Activated CD4-positive, CD25-positive, alpha-beta regulatory T cell treated with anti-CD3 and anti-CD28 coated beads, Interleukin-2, amount 50 U/mL, for 24 hours (primary cell): ENCODE results near the gene MAD2L2.

ENCODE experiments used
- ATAC-seq, 2 donors: fragments of 150-1000 bp; cut with Tn5 transposase; one replicate each; pipeline ENCODE4 v1.10.0; 2021; ENCODE audit warnings: mild to moderate bottlenecking in 1 of 2, moderate library complexity in 1 of 2

Gene MAD2L2

DNA sequence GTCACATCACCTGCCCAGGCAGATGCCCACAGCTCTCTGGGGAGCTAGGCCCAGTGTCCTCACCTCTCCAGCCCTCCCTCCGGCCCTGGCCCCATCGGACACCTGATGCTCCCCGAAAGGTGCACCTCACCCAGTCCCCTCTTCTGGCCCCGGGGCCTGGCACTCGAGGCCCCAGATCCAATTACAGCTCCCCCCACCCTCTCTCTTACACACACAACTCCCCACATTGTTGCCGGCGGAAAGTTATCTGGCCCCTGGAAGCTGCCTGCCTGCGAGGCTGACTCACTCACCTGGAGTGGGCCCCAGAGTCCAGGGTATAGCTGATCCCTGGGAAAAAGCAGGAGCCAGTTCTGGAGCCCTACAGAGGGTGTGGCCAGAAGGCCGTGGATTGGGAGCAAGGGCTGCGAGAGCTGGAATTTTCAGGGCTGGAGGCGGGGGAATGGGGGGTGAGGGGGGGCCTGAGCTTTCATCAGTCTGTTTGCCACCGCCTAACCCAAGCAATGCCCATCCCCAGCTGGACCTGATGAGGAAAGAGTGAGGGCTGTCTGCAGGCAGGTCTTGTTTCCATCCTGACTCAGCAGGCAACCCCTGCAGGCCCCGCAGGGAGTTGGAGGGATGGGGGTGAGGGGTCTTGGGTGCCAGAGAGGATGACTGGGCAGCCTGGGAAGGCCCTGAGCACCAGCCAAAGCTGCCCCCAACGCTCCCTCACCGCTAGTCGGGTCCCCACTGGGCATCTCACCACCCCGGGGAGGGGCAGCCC is 27.7 kb downstream of the MAD2L2 start:
- ATAC-seq: no peak

DNA sequence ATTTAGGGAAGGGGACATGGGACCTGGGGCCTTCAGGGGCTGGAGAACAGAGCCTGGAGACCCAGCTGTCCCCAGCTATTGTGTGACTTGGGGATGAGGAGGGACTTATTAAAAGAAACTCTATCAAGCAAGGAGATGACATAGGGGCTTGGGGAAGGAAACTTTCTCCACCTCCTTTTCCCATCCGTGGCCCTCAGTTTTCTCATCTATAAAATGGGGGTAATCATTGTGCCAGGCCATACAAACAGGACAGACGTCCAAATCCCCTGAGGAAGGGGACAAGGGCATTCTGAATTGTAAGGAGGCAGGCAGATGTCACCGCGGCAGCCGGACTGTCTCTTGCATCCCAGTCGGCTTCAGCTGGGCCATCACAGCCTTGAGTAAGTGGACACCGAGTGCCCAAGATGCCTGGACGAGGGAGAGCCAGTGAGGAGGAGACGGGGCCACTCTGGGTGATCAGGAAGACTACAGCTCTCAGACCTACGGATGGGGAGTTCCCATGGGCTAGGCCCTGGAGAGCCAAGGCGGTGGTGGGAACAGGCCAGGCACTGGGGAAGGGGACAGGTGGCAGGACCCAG is 28.7 kb downstream of the MAD2L2 start:
- ATAC-seq: no peak

DNA sequence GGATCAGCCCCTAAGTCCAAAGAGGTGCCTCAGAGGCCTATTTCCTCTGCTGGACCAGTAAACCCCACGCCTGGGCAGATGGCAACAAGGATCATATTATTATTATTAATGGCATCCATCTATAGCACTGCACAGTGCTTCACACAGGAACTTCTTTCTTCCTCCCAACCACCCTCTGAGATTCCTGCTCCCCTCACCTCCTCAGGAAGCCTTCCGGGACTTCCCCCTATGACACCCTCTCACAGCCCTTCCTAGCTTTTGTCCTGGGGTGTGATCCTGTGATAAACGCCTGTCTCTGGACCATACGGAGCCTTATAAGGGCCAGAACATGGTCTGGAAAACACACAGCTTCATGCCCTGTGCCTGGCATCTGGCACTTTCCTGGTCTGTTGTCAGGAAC is 29.9 kb downstream of the MAD2L2 start:
- ATAC-seq: no peak

DNA sequence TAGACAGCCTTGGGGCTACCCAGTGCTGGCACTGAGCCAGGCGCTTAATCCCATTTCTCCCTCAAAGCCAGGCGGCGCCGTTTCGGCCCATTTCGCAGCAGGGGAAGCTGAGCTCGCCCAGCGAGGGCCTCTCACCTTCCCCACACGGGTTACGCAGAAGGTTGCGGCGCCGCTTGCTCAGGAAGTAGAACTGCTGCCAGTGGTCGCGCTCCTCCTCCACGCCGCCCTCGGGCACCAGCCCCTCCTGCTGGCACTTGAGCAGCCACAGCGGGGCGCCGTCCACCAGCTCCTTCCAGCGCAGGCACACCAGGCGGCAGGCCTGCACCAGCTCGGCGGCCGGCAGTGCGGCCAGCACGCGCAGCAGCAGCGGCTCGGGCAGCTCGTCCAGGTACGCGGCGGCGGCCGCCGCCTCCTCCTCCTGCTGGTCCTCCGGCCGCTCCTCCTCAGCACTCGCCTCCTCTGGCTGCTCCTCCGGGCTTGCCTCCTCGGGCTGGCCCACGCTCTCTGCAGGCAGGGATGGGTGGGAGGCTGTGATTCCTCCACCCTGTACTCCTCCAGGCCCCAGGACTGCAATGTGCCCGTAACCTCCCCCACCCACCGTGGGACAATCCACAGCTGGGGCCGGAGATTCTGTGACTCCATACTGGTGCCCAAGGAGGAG is 30.5 kb downstream of the MAD2L2 start:
- peak; percentile 66 to 67 for ATAC-seq

DNA sequence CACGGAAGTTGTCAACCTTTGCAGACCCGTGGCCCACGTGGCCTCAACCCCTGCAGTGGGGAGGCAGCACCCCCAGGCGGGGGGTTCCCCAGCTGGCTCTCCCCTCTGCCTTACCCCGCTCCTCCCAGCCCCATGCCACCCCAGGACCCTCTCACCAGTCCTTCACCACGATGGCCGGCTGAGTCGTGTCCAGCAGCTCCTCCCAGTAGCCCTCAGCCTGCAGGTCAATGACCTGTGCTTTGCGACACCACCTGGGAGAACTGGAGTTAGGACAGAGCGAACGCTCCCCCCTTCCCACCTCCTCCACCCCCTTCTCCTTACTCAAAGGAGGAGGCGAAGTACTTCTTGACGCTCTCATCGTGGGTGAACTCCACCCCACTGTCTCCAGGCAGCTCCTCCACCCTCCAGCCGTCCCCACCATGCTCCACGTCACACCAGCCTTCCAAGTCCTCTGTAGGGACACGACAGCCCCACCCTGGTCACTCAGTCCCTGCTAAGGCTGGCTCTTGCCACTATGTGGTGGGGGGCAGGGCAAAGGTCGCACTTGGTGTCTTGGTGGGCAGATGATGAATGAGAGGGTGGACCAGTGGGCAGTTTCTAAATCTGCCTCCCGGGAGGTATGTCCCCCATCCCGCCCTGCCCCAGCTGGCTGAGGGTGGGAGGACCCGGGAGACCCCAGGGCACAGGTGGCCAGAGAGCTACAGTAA is 31.2 kb downstream of the MAD2L2 start:
- ATAC-seq: no peak

DNA sequence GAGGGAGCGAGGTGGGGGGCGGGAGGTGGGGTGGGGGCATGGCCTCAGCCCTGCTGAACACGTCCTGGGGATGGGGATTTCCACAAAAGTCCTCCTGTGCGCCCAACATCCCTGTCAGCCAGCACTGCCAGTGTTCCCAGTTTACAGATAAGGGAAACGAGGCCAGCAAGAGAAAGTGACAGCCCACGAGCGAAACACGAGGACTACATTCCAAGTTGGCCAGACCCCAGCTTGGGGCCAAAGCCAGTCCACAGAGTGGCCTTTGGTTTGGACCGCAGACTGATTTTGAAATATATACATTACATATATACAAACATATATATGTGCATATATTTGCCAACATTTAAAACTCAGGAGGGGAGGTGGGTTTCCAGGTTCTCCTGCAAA is 31.7 kb downstream of the MAD2L2 start:
- no peak for ATAC-seq

DNA sequence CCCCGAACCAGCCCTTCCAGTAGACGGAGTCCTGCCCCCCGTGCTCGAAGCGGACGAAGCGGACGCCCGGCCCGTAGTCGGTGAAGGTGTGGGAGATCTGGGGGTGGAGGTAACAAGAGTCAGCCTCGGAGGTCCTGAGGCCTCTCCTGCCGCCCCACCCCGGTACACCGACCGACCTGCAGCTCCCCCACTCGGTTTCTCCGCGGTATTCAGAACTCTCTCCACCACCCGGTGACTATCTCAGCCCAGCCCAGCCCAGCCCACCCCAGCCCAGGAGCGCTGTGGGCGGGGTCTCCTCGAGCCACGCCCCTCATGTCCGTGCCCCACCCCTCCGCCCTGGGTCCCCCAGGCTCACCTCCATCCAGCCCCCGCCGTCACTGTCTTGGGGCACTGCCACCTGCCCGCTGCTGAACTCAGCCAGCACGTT is 32.2 kb downstream of the MAD2L2 start:
- ATAC-seq: peak; percentile 33 to 35

DNA sequence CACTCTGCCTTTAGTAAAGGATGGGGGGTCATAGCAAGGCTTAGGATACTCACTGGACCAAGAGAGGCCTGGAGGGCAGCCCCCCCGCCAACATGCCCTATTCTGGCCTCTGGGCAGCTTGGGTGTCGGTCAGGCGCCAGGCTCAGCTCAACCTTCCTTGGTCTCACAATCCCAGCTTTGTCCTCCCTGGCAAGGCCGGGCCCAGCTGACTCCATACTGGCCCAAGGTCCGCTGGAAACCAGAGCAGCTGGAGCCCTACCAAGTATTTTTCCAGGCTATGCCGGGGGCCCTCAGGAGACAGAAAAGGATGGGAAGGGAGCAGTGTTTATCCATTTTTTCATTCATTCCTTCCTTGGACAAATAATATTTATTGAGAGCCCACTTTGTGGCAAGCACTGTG is 32.9 kb downstream of the MAD2L2 start:
- ATAC-seq: no peak

DNA sequence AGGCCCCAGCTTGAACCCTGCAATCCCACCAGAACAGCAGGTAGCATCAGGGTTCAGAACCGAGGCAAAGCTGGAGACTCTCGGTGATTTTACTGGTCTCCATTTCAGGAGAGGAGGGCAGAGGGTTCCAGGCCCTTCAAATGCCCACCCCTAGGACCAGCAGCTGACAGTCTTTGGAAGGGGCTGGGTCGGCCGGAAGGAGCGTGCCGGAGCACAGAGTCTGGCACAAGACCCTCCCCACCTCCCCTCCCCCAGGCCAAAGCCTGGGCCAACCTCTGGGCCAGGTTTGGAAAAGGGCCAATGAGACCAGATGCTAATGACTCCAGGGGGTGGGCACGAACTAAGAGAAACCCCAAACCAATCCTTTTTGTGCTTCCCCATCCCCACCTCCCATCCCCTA is 33.6 kb downstream of the MAD2L2 start:
- no peak for ATAC-seq

DNA sequence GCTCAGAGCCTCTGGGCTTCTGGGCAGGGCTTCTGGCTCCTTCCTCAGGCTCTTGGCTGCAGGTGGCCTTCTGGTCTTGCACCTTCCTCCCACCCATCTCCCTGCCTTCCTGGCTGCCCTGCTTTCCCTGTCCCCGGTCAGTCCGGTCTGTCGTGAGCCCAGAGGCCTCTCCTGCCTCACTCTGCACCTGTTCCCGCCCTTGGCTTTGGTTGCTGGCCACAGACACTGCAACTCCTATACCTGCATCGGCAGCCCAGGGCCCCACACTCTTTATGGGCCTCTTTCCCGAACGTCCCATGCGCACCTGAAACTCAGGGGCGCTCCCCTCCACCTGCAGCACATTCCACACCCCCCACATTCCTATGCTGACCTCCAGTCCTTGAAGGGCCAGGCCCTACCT is 34.6 kb downstream of the MAD2L2 start:
- no peak for ATAC-seq

DNA sequence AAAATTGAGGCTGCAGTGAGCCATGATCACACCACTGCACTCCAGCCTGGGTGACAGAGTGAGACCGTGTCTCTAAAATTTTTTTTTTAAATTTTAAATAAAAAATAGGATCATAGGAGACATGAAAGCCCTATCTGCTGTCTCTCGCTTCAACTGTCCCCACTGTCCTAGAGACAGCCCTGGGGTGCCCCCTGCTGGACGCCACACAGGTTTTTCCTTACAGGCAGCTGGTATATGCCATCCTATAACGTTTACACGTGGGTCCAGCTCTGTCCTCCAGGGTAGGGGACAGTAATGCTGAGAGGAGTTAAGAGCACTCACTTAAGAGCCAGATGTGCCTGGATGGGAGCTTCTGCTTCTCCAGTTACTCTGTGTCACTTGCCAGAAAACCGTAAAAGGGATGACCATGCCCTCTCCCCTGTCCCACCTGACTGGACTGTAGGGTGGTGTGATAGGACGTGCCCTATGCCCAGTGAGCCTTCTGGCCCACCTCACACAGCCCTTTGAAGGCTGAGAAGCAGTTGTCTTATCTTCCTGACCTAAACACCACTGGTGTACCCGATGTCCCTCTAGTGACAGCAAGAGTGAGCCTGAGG is 35.2 kb downstream of the MAD2L2 start:
- peak; percentile 53 to 58 for ATAC-seq

DNA sequence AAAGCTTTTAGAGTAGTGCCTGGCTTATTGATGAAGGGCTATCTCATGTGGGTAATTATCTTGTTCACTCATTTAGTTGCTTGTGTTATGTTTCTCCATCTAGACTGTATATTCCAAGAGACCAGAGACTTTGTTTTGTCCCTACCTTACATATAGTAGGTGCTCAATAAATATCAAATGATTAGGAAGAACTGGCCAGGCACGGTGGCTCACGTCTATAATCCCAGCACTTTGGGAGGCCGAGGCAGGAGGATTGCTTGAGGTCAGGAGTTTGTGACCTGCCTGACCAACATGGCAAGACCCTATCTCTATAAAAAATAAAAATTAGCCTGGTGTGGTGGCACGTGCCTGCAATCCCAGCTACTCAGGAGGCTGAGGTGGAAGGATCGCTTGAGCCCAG is 35.7 kb downstream of the MAD2L2 start:
- ATAC-seq: no peak

DNA sequence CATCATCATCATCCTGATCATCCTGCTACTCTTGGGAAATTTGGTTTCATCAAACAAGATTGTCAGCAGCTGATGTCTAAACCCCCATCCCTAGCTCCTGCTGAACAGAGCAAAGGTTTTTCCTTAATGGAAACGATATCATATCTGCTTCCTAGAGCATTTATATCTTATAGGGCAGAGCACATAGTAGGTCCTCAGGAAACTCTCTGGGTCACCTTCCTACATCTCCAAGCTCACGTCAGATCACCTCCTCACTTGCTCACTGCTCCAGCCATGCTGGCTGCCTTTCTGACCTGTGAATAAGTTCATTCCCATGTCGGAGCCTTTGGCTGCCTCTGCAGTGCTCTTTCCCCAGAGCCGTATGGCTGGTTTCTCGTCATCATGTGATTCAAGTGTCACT is 37.2 kb downstream of the MAD2L2 start:
- ATAC-seq: no peak

DNA sequence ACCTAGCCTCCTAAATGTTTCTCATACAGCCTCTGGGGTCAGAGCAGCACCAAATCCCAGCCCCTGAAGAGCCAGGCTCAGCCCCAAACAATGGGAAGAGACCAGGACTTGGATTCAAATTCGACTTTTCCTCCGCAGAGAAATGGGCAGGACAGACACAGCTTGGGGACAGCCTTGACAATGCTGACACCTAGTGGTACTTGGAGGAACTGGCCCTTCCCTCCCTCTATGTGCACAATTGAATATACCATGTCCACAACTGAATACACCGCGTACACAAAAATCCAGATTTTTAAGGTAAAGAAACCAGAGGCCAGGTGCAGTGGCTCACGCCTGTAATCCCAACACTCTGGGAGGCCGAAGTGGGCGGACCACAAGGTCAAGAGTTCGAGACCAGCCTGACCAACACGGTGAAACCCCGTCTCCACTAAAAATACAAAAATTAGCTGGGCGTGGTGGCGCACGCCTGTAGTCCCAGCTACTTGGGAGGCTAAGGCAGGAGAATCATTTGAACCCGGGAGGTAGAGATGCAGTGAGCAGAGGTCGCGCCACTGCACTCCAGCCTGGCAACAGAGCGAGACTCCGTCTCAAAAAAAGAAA is 38.4 kb downstream of the MAD2L2 start:
- peak; percentile 65 to 74 for ATAC-seq

DNA sequence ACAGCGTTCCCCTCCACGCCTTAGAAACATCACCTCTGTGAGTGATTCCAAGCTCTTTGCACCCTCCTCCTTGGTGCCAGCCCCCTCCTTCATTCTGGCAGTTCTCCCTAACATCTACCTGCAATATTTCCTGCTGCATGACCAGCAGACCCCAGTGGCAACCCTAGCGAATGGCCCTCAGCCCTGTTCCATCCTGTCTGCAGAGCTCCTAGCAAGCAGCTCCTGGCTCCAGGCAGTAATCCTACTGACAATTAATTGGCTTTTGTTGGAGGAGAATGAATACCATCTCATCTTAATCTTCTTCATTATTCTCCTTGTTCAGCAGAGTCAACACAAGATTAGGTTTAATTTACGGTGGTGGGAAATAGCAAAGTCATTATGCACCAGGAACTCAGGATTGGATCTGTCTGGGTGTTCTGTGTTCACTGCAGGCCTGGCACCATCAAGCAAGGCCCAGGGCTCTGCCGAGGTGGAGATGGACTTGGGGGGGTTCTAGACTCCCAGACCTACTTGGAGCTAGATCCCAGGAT is 39.1 kb downstream of the MAD2L2 start:
- ATAC-seq: no peak

DNA sequence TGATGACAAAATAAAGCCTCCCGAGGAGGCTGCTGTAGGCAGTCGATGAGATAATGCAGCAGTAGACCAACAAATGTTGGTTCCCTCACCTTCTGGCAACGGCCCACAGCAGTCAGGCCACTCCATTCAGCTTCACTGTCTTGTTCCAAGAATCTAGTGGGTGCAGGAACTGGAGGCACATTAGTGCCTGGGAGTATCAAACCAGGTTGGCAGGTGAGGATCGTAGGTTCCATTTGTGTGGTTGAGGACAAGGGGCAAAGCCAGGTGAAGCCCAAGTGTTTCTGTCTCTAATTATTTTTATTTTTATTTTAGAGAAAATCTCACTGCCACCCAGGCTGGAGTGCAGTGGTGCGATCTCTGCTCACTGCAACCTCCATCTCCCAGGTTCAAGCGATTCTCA is 40.0 kb downstream of the MAD2L2 start:
- no peak for ATAC-seq

DNA sequence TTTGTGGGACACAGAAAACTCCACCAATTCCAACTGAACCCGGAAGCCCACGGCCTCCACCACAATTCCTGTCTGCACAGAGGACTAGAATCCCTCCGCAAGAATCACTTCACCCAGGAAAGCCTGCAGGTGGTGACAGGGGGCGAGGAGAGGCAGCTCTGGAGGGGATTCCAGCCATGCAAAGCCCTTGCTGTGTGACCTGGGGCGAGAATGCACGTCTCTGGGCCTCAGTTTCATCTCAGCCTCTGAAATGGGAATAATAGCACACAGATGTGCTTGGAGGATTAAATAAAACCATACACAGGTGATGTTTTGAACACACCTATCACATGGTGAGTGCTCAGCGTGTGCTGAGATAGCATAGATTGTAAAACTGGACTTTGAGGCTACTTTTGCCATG is 40.8 kb downstream of the MAD2L2 start:
- ATAC-seq: no peak

DNA sequence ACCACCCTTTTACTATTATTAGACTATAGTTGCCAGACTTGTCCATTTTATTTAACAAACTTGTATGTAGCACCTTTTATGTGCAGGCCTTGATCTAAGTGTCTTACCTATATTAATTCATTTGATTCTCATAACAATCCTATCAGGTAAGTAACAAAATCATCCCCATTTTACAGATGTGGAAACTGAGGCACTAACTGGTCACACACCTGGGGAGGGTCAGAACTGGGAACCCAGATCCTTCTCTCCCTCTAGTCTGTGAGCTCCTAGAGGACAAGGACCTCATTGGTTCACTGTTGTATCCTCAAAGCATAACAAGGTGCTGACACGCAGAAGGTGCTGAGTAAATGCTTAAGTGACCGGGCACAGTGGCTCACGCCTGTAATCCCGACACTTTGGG is 41.6 kb downstream of the MAD2L2 start:
- ATAC-seq: no peak

DNA sequence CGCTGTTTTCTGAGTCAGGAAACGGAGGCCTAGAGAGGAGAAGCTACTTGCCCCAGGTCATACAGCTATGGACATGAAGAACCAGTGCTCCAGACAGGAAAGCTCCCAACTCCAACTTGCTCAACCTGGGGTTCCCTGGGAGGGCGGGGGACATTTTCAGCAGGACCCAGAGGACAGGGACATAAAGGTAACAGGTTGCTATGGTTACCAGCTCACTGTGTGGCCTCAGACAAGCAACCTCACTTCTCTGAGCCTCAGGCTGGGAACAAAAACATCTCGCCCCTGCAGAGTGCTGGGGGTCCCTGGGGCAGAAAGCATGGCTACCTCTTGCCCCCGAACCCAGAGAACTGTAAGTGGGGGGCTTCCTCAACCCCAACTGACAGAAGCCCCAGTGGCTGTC is 42.8 kb downstream of the MAD2L2 start:
- ATAC-seq: no peak

DNA sequence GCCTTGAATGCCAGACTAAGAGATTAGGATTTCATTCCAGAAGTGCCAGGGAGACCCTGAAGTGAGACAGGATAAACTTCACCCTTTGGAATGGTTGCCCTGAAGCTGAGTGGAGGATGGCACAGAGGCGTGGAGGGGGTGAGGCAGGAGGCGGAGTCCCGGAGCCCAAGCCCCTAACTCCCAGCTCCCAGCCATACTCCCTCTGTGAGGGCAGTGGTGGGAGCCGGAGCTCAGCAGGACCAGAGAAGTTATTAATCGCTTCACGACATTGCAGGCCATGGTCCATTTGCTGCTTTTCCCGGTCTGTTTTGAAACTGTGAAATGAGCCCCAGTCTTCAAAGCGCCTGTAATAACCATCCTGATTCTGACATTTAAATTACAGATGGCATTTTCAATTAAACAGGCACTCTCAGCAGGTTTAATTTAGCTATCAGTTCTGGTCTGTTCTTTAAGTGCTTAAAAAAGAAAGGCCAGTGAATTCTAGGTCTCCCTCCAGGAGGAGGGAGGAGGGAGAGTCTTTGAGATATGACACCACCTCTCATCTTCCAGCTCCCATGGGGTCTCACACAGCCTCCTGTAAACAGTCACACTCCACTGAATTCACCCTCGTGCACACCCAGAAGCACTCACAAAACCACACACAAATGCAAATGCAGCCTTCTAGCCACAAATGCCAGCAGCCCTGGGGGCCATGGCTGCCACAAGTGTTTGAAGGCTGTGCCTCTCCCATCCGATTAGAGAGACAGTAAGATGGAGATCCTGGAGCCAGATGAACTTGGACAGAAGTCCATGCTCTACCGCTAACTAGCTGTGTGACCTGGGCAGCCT is 46.4 kb downstream of the MAD2L2 start:
- ATAC-seq: no peak

DNA sequence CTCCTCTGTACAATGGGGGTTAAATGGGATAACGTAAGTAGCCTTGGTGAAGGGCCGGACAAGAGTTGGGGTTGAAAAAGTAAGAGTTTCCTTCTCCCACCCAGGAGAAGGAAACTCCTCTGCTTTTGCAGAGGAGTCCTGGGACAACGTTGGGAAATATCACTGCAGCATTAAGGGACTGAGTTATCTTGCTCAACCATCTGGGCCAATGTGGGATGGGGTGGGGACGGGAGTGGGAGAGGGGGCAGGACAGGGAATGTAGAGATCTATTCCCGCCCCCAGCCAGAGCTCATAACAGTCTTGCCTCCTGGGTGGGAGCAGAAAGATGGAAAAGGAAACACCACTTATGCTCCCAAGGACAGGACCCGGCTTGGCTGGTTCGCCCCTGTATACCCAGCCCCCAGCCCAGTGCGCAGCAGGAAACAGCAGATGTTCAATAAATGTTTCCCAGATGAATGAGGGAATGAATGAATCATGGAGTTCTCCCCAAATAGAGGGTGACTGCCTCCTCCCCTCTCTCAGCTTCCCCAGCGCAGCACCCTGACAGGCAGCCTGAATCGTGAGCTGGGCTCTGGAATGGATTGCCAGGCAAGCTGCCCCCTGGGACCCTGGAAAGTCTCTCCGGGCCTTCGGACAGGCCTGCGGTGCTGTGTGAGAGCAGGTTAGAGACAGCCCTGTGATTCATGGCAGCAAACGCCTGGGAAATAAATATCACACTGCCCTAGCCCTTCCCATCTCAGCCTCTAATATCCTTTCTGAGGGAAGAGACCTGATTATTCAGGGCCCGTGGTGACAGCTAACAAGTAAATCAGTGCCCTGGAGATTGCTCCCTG is 51.5 kb downstream of the MAD2L2 start:
- ATAC-seq: no peak
